BE2C (cell line): ENCODE data around the gene MYT1.
"Not testable (repeated sequence)": the region's sequence is repeated elsewhere in the genome, so short reads cannot be mapped to it uniquely, and the experiment has no call there.

Source experiments
- DNase-seq: peaks from one replicate; pipeline ENCODE4 v3.0.0-alpha.2; 2020
- H3K27me3 ChIP-seq: fragments of 250-450 bp; sonication (Bioruptor Pico); 2 replicates; pipeline ENCODE4 v1.5.1; 2020; ENCODE audit warnings: mild to moderate bottlenecking
- H3K36me3 ChIP-seq: fragments of 250-450 bp; sonication (Bioruptor Pico); 2 replicates; pipeline ENCODE4 v1.5.1; 2020; ENCODE audit warnings: mild to moderate bottlenecking
- H3K4me1 ChIP-seq: fragments of 250-450 bp; sonication (Bioruptor Pico); 2 replicates; pipeline ENCODE4 v1.5.1; 2020
- H3K4me3 ChIP-seq: 2 replicates; pipeline ENCODE4 v1.5.1; 2011; ENCODE audit warnings: low read depth, low read length
- H3K9me3 ChIP-seq: fragments of 250-450 bp; sonication (Bioruptor Pico); 2 replicates; pipeline ENCODE4 v1.5.1; 2020
- TF ChIP-seq, protein P1 (sequence below): IDR thresholded peaks from 2 replicates; pipeline ENCODE4 v1.5.1; 2012; ENCODE audit warnings: mild to moderate bottlenecking, low read depth, low read length

MYT1 gene

DNA sequence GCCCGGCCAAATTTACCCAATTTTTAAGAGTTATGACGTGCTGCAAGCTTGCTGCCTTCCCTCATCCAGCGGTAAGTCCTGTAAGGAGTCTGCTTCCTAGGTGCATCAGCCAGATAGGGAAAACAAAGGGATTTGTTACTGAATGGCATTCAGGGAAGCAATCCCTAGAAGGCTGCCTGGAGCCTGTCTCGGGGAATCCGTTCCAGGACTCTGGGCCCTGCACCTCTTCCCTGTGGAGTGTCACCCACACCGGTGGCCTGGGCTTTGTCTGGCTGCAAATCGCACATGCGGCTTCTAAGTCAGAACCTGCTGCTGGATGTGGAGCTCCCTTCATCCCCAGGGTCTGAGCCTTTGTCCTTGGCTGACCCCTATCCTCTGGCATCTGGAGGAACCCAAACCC, 7.0 kb downstream of the MYT1 start:
- no peak for DNase-seq
- Histone ChIP-seq H3K27me3 (no peaks in the 10 kb centered on the region), H3K9me3 (no peaks in the 10 kb centered on the region), H3K4me1 (peaks cover 14% of the 10 kb centered on the region), H3K4me3 (no peak overlapping the region), H3K36me3 (no peaks in the 10 kb centered on the region)
- TF ChIP-seq, protein P1, sequence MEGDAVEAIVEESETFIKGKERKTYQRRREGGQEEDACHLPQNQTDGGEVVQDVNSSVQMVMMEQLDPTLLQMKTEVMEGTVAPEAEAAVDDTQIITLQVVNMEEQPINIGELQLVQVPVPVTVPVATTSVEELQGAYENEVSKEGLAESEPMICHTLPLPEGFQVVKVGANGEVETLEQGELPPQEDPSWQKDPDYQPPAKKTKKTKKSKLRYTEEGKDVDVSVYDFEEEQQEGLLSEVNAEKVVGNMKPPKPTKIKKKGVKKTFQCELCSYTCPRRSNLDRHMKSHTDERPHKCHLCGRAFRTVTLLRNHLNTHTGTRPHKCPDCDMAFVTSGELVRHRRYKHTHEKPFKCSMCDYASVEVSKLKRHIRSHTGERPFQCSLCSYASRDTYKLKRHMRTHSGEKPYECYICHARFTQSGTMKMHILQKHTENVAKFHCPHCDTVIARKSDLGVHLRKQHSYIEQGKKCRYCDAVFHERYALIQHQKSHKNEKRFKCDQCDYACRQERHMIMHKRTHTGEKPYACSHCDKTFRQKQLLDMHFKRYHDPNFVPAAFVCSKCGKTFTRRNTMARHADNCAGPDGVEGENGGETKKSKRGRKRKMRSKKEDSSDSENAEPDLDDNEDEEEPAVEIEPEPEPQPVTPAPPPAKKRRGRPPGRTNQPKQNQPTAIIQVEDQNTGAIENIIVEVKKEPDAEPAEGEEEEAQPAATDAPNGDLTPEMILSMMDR: no peak

DNA sequence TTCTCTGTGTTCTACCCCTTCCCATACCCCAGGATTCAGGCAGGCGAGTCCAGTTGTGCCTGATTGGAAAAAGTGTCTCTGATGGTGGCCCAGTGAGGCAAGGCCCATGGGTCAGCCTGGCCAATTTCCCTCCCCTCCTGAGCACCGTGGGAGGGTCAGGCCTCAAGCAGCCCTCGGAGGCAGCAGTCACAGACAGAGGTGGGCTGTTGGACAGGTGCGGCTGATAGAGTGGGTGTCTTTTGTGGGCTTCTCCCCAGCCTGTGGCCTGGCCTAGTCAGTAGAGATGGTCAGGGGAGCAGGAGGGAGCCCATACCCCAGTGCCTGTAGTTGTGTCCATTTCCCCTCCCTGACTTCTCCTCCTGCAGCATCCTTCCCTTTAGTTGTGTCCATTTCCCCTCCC, 8.9 kb downstream of the MYT1 start:
- H3K27me3 ChIP-seq: no peaks in the 10 kb centered on the region
- TF ChIP-seq, protein P1: no peak
- no peak for DNase-seq
- no peak overlapping the region for H3K4me3 ChIP-seq
- no peaks in the 10 kb centered on the region for H3K9me3 ChIP-seq
- H3K4me1 ChIP-seq: 0 out of 2 replicates have a peak, but pooled peaks cover 5% of the 10 kb centered on the region
- no peaks in the 10 kb centered on the region for H3K36me3 ChIP-seq

DNA sequence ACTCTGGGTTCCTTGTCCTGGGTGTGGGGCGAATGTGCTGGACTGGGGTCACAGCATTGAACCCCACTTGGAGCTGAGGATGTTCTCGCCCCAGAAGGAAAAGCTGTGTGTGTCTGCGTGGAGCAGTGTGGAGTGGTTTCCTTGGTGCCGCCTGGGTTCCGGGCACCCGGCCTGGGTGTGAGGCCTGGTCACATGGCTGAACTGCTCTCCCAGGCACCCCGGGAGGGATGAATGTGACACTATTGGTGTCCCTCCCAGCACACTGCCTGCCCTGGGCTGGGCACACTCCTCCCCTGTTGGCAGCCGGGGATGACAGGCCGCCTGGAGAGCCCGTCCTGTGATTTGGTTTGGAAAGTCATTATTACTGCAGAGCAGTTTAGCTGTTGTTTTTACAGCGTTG, 12.3 kb downstream of the MYT1 start:
- no peaks in the 10 kb centered on the region for H3K27me3 ChIP-seq
- H3K36me3 ChIP-seq: peaks cover 12% of the 10 kb centered on the region
- TF ChIP-seq, protein P1: no peak
- no peaks in the 10 kb centered on the region for H3K9me3 ChIP-seq
- H3K4me1 ChIP-seq: no peaks in the 10 kb centered on the region
- DNase-seq: no peak
- H3K4me3 ChIP-seq: no peak overlapping the region

DNA sequence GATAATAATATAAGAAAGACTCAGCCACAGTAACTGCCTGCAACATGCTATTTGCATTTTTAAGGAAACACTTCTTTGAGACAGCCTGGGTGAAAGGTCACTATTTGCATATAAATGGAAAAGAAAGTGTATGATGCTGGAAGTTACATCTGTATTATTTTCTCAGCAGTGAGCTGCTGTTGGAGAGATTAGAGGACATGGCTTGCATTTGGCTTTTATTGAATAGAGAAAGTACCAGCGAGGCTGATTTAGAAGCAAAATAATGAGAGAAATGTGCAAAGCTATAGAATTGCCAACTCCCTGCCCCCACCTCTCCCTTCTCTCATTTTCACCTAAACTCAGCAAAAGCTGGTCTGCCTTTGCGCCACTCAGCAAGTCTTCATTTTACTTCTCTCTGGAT, 12.7 kb downstream of the MYT1 start:
- no peak overlapping the region for H3K4me3 ChIP-seq
- H3K27me3 ChIP-seq: no peaks in the 10 kb centered on the region
- no peaks in the 10 kb centered on the region for H3K4me1 ChIP-seq

DNA sequence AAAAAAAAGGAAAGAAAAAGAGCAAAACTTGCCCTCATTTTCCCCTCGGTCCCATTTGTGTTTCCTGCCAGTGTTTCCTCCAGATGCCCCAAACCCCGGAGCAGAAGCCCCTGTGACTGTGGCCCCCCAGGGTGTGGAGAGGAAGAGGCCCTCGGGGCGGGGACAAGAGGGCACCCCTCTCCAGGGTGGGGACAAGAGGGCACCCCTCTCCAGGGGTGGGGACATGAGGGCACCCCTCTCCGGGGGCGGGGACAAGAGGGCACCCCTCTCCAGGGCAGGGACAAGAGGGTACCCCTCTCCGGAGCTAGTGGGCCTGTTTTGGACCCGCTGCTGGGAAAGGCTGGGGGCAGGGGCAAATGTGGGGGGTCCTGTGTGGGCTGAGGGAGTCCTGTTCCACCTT, 13.1 kb downstream of the MYT1 start:
- Histone ChIP-seq H3K27me3 (no peaks in the 10 kb centered on the region), H3K9me3 (no peaks in the 10 kb centered on the region), H3K4me1 (no peaks in the 10 kb centered on the region), H3K36me3 (peaks cover 15% of the 10 kb centered on the region), H3K4me3 (no peak overlapping the region)
- DNase-seq: no peak
- TF ChIP-seq, protein P1: no peak

More for the DNA sequence above, 12.7 kb downstream of the MYT1 start:
- Histone ChIP-seq H3K36me3 (peaks cover 12% of the 10 kb centered on the region), H3K9me3 (no peaks in the 10 kb centered on the region)
- TF ChIP-seq, protein P1: no peak
- DNase-seq: no peak

DNA sequence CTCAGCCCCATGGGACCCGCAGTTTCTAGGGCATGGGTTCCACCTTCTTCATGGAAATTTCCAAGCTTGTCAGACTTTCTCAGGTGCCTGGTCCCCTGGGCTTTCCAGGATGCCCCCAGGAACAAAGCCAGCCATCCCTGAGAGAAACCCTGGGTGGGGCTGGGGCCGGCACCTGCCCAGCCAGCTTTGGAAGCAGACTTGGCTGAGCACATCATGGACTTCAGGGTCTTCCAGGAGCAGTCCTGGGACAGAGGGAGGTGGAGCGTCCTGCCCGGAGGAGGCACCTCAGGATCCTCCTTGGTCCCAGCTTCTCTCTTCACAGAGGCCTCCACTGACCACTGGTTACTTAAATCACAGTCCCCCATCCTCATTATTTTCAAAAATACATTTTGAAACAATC, 13.5 kb downstream of the MYT1 start:
- DNase-seq: no peak
- Histone ChIP-seq H3K4me3 (no peak overlapping the region), H3K9me3 (no peaks in the 10 kb centered on the region), H3K4me1 (no peaks in the 10 kb centered on the region), H3K36me3 (peaks cover 18% of the 10 kb centered on the region), H3K27me3 (no peaks in the 10 kb centered on the region)
- TF ChIP-seq, protein P1: no peak

DNA sequence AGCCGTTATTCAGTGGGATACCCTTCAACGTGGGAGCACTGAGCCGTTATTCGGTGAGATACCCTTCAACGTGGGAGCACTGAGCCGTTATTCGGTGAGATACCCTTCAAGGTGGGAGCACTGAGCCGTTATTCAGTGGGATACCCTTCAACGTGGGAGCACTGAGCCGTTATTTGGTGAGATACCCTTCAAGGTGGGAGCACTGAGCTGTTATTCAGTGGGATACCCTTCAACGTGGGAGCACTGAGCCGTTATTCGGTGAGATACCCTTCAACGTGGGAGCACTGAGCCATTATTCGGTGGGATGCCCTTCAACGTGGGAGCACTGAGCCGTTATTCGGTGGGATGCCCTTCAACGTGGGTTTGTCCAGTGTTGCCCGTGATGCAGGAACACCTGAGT, 14.7 kb downstream of the MYT1 start:
- not testable (repeated sequence) for H3K4me1 ChIP-seq, DNase-seq, H3K4me3 ChIP-seq, H3K9me3 ChIP-seq, H3K27me3 ChIP-seq
- peaks cover 18% of the 10 kb centered on the region for H3K36me3 ChIP-seq
